D721Med (cell line): ENCODE measurements around the gene PLA2G12A.

Experiments used
- DNase-seq: peaks from one replicate; pipeline ENCODE4 v3.0.0; 2011; ENCODE audit warnings: low spot score; ENCODE audit not compliant: insufficient read length
- FAIRE-seq: peaks from 2 replicates; lab custom pipeline; 2011; peaks lifted over from hg19 to GRCh38; lab: Jason Lieb, UNC
- TF ChIP-seq, protein P1 (sequence below): IDR thresholded peaks from 2 replicates; pipeline ENCODE4 v1.5.1; 2012; ENCODE audit warnings: mild to moderate bottlenecking, control low read depth; ENCODE audit not compliant: insufficient read depth; ENCODE audit errors: missing control alignments

Gene PLA2G12A

DNA sequence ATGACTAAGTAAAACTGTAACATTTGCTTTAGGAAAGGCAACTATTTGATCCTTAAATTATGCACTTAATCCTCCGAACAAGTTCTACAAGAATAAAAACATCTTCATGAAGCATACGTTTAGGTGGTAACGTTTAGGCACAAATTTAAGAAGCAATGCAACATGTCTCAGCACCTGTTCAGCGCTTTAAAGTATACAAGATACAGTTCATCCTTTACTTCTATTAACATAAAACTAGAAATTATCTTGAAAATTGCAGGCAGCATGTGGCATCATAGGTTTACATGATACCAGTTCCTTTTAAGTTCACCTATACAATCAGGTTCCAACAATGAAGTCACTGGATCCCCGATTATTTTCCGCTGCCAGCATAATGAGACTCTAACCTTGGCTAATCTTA, 1.5 kb downstream of the PLA2G12A start:
- TF ChIP-seq, protein P1, sequence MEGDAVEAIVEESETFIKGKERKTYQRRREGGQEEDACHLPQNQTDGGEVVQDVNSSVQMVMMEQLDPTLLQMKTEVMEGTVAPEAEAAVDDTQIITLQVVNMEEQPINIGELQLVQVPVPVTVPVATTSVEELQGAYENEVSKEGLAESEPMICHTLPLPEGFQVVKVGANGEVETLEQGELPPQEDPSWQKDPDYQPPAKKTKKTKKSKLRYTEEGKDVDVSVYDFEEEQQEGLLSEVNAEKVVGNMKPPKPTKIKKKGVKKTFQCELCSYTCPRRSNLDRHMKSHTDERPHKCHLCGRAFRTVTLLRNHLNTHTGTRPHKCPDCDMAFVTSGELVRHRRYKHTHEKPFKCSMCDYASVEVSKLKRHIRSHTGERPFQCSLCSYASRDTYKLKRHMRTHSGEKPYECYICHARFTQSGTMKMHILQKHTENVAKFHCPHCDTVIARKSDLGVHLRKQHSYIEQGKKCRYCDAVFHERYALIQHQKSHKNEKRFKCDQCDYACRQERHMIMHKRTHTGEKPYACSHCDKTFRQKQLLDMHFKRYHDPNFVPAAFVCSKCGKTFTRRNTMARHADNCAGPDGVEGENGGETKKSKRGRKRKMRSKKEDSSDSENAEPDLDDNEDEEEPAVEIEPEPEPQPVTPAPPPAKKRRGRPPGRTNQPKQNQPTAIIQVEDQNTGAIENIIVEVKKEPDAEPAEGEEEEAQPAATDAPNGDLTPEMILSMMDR = no peak
- DNase-seq (no peak), FAIRE-seq (no peak)

- TF ChIP-seq, protein P1 = no peak
- no peak for FAIRE-seq
- DNase-seq = no peak
Observed at GRCh38 chr4:109723110-109723509, 6.8 kb downstream of the PLA2G12A start.

- FAIRE-seq = no peak
- TF ChIP-seq, protein P1 = no peak
- DNase-seq = no peak
Observed at GRCh38 chr4:109722357-109722756, 7.5 kb downstream of the PLA2G12A start.

- FAIRE-seq = no peak
- TF ChIP-seq, protein P1 = no peak
- no peak for DNase-seq
Observed at GRCh38 chr4:109721033-109721432, 8.8 kb downstream of the PLA2G12A start.

DNA sequence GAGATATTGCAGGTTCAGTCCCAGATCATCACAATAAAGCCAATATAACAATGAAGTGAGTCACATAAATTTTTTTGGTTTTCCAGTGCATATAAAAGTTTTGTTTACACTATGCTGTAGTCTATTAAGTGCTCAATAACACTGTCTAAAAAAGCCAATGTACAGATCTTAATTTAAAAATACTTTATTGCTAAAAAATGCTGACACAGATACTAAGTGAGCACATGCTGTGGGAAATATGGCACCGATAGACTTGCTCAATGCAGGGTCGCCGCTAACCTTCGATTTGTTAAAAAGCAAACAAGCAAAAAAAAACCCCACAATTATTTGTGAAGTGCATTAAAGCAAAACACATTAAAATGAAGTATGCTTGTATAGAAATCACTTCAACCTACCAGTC, 10.3 kb downstream of the PLA2G12A start:
- FAIRE-seq = no peak
- no peak for DNase-seq
- TF ChIP-seq, protein P1 = no peak

GRCh38 chr4:109718759-109719158, 11.1 kb downstream of the PLA2G12A start:
- TF ChIP-seq, protein P1 = no peak
- FAIRE-seq (no peak), DNase-seq (no peak)

GRCh38 chr4:109713500-109713899, 16.4 kb downstream of the PLA2G12A start:
- TF ChIP-seq, protein P1 = no peak
- DNase-seq = no peak
- no peak for FAIRE-seq
